Psoas muscle (tissue), 8 donors: Measurements from ENCODE around the gene TMA7. TPM values are rescaled to one million over a fixed set of nuclear protein-coding genes. Genes with fewer than 3 reads are reported as not detected.
A peak's percentile ranks its signal among the peaks of the same experiment; 100 is the strongest.

Experiments
- ATAC-seq, 4 donors: fragments of 200-7000 bp; cut with Tn5 transposase; one replicate each; pipeline ENCODE4 v1.9.1; 2020; ENCODE audit warnings: moderate library complexity in 3 of 4, mild to moderate bottlenecking in 2 of 4
- DNase-seq, 2 donors: peaks; one replicate each; pipeline ENCODE4 v3.0.0-alpha.2; 2020
- H3K27ac ChIP-seq: fragments of 200-600 bp; one replicate; pipeline ENCODE4 v1.8.0; 2022
- H3K27me3 ChIP-seq, 3 donors: fragments of 200-600 bp in 1 of 3; one replicate each; pipeline versions ENCODE4 v1.6.1 to v1.8.0; 2013 to 2022; ENCODE audit warnings: low read length in 2 of 3, mild to moderate bottlenecking in 2 of 3, moderate library complexity in 1 of 3; ENCODE audit not compliant: insufficient read depth in 3 of 3
- H3K36me3 ChIP-seq, 2 donors: fragments of 200-600 bp in 1 of 2; one replicate each; pipeline versions ENCODE4 v1.6.1 to v1.8.0; 2013 to 2022; ENCODE audit warnings: low read depth in 1 of 2, mild to moderate bottlenecking in 1 of 2, moderate library complexity in 1 of 2; ENCODE audit not compliant: insufficient read depth in 1 of 2
- H3K4me1 ChIP-seq: fragments of 200-600 bp; one replicate; pipeline ENCODE4 v1.8.0; 2022
- H3K4me3 ChIP-seq: fragments of 200-600 bp; one replicate; pipeline ENCODE4 v1.8.0; 2022; ENCODE audit warnings: mild to moderate bottlenecking
- H3K9me3 ChIP-seq: fragments of 200-600 bp; one replicate; pipeline ENCODE4 v1.8.0; 2022
- CTCF ChIP-seq: fragments of 200-600 bp; IDR thresholded peaks from one replicate; pipeline ENCODE4 v1.8.0; 2022; ENCODE audit warnings: antibody characterized with exemption
- WGBS, 3 donors: extraction: QIAGEN DNeasy Blood & Tissue Kit; methylation state at CpG; one replicate each; pipeline versions ENCODE4 v1.1.6 to v1.1.7; 2013; 5-methylcytosine and 5-hydroxymethylcytosine counted together
- intact Hi-C, 2 donors: fragments of 100-400 bp; cut with DNase I; formaldehyde crosslinking; loops; one replicate each; pipeline versions ENCODE4 v1.11.0 to v1.14.2; 2022
- polyA plus RNA-seq, 3 donors: library from polyadenylated mRNA; stranded (reverse); fragments of 200-250 nt; gene quantifications; one replicate each; pipeline ENCODE4 v1.2.3, GENCODE V29; 2013
- total RNA-seq, 4 donors: library from RNA; stranded (reverse); fragmentation: NEBNext Ultra II Directional in 2 of 4; extraction: Animal tissue kit (Norgen Biotek cat#: 25700) in 2 of 4; gene quantifications; one replicate each; pipeline versions ENCODE4 v1.2.1 to v1.2.4, GENCODE V29; 2021 to 2023
- donor health status: healthy with polysubstance abuse.
- donor health status: DM: no; HTN: no; CAD: no; lungs with moderate emphysema.
- donor health status: Bipolar disorder and iron deficiency.
- donor health status: healthy.
- donor health status: DM: yes; HTN: yes; CAD: no.
- donor health status: DM: no; HTN: no; CAD: no.
- donor health status: DM: no; HTN: no; CAD: no.
- donor health status: DM: yes; HTN: yes; CAD: no.

The TMA7 gene
- total and polyA plus RNA-seq, 7 donors: 156 to 342 (median 218) TPM

GRCh38 chr3:48429960-48430707 lies 9.9 kb upstream of the TMA7 start, which contains the start of gene PLXNB1:
PLXNB1 (minus strand) TSS chr3:48430086; CDS start chr3:48424611, 5,475 bp downstream.
- no peaks in the 10 kb centered on the region for H3K9me3 ChIP-seq
- DNase-seq: peak; percentile 53 to 67
- peaks cover 4% of the 10 kb centered on the region for H3K4me1 ChIP-seq
- peak within 1 kb of the TSS; percentile 84 for H3K4me3 ChIP-seq
- intact Hi-C loops: loop anchor here in 1 of 2 donors (5.0 kb wide), 1 partner anchor 198 kb away; no protein-coding TSS in a partner anchor
- TF ChIP-seq CTCF: no peak
- 18 to 21% (median 19%) methylated on average over 15 of the region's 15 CpGs for WGBS, 3 donors
- peak in 3 of 4 donors; percentile 31 to 41 (median 38) for ATAC-seq
- peaks cover 0 to 11% (median 3%) of the 10 kb centered on the region in 3 donors for H3K27me3 ChIP-seq
- H3K27ac ChIP-seq: peak within 1 kb of the TSS; percentile 46
- H3K36me3 ChIP-seq: peaks cover 3 to 27% of the 10 kb centered on the region in 2 donors

DNA sequence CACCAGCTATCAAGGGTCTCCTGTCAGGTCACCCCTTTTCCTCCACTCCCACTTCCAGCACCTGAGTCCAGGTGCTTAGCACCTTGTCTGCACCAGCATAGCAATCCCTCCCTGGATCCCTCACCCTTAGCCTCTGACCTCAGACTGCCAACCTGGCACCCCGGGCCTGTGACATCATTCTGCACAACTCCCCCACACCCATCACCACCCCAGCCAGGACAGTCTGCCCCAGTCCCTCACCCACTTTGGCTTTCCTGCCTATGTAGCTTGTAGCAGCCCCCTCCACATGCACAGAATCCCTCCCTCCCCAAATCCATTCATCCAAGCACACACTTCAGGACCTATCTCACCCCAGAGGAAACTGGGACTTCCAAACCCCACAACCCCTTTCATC lies 9.4 kb upstream of the TMA7 start:
- DNase-seq (no peak), ATAC-seq (no peak)
- intact Hi-C loops: loop anchor here in 1 of 2 donors (5.0 kb wide), 1 partner anchor 198 kb away; no protein-coding TSS in a partner anchor
- Histone ChIP-seq H3K27ac (no peak overlapping the region), H3K36me3 (peaks cover 3 to 27% of the 10 kb centered on the region in 2 donors), H3K4me3 (no peak overlapping the region), H3K4me1 (peaks cover 4% of the 10 kb centered on the region), H3K27me3 (peaks cover 0 to 8% (median 2%) of the 10 kb centered on the region in 3 donors), H3K9me3 (no peaks in the 10 kb centered on the region)
- TF ChIP-seq CTCF: no peak
- 70 to 100% (median 80%) methylated on average over 1 of the region's 1 CpG for WGBS, 3 donors

DNA sequence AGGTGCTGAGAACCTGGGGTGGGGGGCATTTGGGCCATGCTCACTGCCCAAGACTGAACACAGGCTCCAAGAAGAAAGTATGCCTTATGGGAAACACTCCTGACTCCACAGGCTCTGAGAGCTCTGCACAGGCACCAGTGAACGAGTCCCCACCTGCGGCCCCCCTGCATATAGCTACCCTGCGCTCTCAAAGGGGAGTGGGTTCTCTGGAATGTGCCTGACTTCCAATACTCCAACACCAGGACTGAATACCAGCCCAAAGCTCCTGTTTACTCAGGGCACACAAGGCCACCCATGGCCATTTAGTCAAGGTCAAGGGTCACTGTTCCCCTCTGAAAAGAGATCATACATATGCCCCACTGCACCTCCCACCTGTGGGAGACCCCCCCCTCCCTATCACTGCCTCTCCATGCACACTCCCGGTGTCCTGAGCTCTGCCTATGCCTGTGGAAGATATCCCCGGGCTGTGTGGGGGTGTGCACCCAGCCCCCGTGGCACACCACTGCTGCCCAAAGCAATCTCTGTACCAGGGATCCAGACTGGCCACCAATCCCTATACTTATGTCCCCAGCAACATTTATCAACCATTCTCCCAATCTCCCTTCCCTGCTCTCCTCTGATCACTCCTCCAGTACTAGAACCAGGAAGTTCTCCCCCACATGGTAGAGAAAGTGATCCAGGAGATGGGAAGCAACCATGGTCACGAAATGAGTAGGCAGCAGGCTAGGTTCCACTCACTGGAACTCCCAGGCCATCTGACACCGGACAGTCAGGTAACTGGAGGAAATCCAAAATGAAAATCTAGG lies 8.6 kb upstream of the TMA7 start:
- Histone ChIP-seq H3K27ac (no peak overlapping the region), H3K27me3 (peaks cover 0 to 8% (median 2%) of the 10 kb centered on the region in 3 donors), H3K4me1 (peaks cover 4% of the 10 kb centered on the region), H3K4me3 (no peak overlapping the region), H3K9me3 (no peaks in the 10 kb centered on the region), H3K36me3 (peaks cover 3 to 27% of the 10 kb centered on the region in 2 donors)
- ATAC-seq: no peak
- WGBS, 3 donors: 80 to 89% (median 80%) methylated on average over 8 of the region's 8 CpGs
- intact Hi-C loops: loop anchor here in 1 of 2 donors (5.0 kb wide), 1 partner anchor 199 kb away; no protein-coding TSS in a partner anchor
- DNase-seq: no peak
- no peak for TF ChIP-seq CTCF

DNA sequence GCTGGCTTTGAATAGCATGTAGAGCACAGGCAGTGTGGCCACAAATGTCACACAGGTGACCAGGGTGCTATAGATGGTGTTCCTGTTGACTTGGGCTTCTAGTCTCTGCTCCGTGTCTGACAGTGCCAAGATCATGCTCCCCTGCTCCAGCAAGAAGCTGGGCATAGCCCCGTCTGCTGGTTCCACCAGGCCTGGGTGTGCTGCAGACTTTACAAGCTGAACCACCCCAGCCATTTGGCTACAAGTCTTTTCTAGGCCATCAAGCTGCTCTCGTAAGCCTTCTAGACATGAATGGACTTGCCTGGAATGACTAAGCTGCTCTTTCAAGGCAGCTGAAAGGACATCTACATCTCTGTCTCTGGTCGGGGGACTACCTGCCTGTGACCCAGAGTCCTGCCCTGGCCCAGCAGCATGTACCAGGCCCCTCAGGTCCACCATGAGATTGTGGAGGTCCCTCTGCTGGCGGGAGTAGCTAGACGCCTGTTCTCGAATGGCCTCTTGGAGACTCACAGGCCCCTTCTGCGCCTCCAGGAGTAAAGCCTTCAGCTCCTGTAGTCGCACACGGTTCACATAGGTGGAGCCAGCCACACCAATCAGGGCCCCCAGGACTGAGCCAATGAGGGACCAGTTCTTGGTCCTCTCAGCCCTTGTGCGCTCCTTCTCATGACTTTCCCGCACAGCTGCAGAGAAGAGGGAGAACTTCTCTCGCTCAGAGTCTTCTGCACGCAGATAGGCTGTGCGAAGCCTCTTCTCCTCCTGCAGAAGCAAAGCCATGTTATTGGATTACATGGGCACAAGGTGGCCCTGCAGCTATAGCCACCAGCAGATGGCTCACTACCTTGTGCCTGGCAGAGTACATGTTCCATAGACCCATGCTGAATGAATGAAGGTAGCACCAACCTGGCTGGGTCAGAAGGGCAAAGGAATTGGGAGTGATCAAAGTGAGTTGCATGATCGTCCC lies 7.4 kb upstream of the TMA7 start:
- no peak for TF ChIP-seq CTCF
- Histone ChIP-seq H3K27ac (no peak overlapping the region), H3K4me1 (peaks cover 4% of the 10 kb centered on the region), H3K4me3 (no peak overlapping the region), H3K36me3 (peaks cover 3 to 27% of the 10 kb centered on the region in 2 donors), H3K9me3 (no peaks in the 10 kb centered on the region), H3K27me3 (peaks cover 0 to 8% (median 2%) of the 10 kb centered on the region in 3 donors)
- ATAC-seq (no peak), DNase-seq (no peak)
- intact Hi-C loops: loop anchor here in 1 of 2 donors (5.0 kb wide), 1 partner anchor 200 kb away; no protein-coding TSS in a partner anchor
- whole genome bisulfite sequencing, 3 donors: 78 to 82% (median 79%) methylated on average over 15 to 16 of the region's 16 CpGs
